GM19452 (cell line): ENCODE data around the gene PPIL3.

ENCODE experiments used
- ATAC-seq: cut with Tn5 transposase; IDR thresholded peaks from one replicate; pipeline ENCODE4 v1.9.1; 2021; ENCODE audit not compliant: unreplicated experiment

Gene PPIL3

DNA sequence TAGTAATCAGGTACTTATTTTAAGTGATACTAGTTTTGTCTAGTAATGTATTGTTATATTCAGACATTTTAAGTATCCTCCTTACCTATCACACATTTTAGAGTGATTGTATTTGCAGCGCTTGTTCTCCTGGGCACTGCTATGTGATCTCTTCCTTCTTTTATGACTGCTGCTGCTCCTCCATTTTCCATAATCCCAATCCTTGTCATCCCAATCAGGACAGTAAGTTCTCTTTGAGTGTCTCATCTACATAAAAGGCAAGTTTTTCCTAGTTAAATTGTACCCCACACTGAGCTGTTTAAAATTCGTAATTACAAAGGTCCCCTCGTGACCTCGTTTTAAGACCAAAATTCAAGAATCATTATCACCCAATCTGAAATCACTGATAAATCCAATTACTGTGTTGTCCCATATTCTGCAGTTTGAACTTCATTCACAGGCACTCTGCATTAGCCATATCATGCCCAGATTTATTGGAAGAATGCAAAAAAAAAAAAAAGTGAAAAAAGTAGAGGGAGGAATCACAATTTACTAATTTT is 27.2 kb downstream of the PPIL3 start:
- ATAC-seq, result no peak

DNA sequence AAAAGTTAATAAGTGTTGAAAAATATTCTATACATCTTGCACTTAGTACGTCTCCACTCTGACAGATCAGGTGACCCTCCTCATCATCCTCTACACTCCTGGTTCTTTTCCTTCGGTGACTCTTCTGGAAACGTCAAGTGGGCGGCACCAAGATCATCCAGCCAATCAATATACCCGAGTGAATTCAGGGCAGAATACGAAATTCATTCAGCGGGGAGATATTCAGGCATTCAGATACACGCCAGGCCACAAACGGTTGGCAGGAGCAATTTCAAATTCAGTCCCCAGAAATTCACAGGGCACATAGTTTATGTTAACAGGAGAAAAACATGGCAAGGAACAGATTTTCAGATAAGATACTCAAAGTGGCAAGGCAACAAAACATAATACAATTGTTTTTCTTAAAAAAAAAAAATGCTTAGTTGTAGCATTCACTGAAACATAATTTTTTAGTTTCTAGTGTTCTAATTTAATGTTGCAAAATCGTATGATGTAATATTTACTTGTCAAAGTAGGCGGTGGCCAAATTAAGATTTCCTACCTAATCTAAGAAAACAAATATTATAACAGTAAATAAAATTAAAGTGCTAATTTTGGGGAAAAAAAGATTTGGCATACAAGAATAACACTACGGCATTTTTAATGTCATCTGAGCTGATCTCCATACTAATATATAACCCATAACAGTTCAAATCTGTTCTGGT is 28.6 kb downstream of the PPIL3 start:
- no peak for ATAC-seq

DNA sequence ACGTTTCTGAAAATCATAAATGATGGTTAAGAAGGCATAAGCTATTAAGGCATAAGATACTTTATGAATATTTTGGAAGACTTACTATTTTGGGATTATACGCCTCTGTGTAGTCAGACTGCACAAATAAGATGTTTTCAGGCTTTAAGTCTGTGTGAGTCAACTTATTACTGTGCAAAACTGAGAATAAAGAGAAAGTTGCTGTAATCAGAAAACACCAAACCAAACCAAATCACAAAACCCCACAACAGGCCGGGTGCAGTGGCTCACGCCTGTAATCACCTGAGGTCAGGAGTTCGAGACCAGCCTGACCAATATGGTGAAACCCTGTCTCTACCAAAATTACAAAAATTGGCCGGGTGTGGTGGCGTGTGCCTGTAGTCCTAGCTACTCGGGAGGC is 32.1 kb downstream of the PPIL3 start:
- no peak for ATAC-seq

DNA sequence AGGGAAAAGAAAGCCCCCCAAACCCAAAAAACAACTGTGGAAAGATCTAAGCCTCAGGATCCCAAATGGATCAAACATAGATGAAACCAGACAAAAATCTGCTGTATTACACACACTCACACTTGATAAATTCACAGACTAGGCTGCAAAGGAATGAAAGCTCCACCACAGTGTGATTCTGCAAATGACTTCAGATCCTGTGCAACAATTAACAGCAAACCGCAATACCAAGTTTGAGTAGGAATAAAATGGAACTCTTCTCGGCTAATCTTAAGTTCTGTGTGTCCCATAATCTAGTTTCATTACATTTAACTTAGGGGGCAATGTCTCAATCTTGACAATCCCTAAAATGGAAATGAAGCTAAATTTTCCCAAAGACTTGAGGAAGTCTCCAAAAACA is 36.3 kb downstream of the PPIL3 start:
- ATAC-seq, result no peak

DNA sequence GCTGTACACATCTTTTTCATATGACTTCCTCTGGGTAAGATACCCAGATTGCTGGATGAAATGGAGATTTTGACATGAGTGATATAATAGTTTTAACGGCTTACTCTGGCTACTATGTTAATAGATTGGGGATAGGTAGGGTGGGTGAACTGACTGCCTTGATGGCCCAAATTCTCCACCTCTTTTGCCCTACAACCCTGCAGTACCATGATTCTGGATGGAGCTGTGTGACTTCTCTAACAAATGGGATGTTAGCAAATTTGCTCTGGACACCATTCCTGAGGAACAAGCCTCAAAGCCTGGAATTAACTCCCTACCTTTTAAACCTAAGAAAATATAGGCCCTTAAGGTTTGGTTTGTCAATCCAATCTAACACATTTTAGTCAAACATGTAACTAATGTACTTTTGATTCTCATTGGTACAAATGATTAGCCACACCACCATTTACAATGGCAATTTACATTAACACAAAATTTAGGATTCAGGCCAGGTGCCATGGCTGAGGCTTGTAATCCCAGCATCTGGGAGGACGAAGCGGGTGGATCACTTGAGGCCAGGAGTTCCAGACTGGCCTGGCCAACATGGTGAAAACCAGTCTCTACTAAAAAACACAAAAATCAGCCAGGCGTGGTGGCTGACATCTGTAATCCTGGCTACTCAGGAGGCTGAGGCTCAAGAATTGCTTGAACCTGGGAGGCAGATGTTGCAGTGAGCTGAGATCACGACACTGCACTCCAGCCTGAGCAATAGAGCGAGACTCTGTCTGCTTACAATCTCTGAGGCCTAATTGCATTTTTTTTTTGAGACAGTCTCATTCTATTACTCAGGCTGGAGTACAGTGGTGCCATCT is 37.3 kb downstream of the PPIL3 start:
- no peak for ATAC-seq

DNA sequence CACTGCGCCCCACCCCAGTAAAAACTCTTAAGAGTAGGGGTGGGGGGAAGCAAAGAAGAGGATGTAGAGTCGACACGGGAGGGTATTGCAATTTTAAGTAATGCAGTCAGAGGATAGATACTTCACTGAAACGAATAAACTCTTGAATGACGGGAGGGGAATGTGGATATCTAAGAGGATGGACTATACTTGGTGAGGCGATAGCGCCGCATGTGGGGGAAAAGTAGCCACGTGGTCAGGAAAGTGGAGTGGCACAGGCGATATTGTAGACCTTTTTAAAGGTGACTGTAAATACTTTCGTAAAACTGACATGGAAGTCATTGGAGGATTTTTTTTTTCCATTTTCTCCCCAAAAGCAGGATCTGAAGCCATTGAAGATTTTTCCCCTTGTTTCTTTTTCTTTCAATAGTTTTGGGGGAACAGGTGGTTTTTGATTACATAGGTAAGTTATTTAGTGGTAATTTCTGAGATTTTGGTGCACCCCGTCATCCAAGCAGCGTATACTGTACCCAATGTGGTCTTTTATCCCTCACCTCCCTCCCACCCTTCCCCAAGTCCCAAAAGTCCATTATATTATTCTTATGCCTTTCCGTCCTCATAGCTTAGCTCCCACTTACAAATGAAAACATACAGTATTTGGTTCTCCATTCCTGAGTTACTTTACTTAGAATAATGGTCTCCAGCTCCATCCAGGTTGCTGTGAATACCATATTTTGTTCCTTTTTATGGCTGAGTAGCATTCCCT is 38.2 kb downstream of the PPIL3 start:
- ATAC-seq, result no peak

DNA sequence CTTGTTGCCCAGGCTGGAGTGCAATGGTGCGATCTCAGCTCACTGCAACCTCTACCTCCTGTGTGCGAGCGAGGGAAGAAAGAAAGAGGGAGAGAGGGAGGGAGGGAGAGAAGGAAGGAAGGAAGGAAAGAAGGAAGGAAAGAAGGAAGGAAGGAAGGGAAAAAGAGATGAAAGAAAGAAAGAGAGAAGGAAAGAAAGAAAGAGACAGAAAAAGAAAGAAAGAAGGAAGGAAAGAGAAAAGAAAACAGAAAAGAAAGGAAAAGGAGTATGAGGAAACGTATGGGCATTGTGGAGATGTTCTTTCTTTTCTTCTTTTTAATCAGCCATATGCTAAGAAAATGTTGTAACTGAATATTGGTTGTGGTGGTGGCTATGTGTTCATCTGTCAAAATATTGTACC is 40.9 kb downstream of the PPIL3 start:
- ATAC-seq, result no peak

DNA sequence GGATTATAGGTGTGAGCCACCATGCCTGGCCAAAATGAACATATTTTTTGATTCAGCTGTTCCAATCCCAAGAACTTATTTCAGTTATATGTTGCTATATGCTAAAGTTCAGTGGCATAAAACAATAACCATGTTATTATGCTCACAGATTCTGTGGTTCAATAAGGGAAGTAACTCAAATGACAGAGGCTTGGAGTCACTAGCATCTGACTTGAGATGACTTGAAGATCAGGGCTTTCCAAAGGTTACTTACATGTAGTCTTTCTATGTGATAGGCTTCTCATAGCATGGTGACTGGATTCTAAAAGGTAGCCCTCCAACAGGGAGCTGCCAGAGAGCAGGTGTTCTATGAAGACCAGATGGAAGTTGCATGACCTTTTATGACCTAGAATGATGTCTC is 41.6 kb downstream of the PPIL3 start:
- no peak for ATAC-seq

DNA sequence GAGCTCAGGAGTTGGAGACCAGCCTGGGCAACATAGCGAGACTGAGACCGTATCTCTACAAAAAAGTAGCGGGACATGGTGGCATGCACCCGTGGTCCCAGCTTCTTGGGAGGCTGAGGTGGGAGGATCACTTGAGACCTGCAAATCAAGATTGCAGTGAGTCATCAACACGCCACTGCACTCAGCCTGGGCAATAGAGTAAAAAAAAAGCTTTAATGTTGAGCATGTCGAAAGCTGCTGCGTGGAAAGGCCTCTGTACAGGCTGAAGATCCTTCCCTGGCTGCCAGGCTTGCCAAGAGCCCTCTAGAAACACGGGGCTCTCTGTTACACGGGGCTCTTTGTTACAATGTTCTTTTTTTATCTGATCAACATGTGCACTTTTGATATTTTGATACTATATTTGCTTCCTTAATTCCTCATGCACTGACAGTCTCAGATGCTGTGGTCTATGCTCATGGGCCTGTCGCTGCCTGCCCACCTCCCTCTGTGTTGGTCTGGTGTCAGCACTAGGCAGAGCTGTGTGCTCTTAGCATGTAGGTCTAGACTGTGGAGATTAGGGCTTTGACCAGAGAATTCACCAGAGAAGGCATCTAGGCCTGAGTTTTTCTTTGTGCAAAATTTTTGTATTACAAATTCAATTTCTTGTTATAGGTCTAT is 43.1 kb downstream of the PPIL3 start:
- no peak for ATAC-seq

DNA sequence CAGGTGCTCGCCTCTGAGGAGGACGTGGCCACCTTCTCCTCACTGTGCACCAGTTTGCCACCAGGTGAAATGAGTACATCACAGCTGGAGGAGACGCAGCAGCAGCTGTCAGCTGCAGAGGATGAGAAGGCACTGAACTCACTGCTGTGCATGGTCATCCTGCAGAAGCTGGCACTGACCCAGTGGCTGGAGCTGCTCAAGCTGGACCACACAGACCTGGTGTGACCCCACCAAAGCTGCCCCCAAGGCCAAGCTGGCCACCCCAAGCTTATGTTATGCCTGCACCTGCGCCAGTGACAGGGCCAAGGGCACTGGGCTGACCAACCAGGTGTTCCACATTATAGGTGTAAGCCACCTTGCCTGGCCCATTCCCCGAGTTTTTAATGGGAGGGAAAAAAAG is 43.7 kb downstream of the PPIL3 start:
- no peak for ATAC-seq

DNA sequence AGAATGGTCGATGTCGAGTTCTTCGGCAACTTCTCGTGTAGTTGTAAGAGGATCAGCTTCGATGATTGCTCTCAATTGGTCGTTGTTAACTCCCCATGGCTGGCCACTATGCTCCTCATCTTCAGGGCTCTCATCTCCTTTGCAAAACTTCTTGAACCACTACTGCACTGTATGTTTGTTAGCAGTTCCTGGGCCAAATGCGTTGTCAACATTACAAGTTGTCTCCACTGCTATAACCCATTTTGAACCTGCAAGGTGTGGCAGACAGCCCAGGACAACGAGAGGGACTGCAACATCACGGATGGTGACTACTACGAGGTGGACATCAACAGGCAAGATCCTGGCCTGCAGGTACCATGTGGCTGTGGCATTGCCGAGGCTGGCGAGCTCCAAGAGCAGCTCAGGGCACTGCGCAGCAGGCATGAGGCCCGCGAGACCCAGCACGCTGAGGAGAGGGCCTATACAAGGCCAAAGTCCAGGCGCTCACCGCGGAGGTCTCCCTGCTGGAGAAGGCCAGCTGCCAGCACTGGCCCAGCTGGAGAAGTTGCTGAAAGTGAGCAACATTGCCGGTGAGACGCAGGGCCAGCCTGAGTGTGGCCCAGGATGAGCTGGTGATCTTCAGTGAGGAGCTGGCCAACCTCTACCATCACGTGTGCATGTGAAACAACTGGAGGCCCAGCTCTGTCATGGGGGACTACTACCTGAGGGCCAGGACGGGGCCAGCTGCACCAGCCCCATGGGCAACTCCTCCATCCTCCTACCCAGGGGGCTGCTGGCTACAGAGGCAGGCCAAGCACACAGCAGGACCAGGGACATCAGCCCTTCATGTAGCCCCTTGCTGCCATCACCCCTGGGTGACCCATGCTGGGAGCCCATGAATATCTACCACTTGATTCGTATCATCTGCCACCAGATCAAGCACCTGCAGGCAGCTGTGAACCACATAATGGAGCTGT is 44.6 kb downstream of the PPIL3 start:
- no peak for ATAC-seq

DNA sequence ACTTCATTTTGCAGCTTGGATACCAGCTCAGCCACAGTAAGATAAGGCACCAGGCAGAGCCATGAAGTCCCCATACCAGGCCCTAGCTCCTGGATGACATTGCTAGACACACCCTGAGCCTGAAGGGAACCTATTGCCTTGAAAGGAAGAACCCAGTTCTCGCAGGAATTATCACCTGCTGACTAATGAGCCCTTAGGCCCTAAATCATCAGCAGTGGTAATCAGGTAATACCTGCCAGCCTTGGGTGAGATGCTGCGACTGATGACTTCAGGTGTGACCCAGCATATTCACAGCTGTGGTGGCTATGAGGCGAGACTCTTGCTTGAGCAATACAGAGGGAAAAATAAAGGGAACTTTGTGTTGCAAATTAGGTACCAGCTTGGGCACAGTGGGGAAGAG is 49.4 kb downstream of the PPIL3 start:
- ATAC-seq, result no peak

DNA sequence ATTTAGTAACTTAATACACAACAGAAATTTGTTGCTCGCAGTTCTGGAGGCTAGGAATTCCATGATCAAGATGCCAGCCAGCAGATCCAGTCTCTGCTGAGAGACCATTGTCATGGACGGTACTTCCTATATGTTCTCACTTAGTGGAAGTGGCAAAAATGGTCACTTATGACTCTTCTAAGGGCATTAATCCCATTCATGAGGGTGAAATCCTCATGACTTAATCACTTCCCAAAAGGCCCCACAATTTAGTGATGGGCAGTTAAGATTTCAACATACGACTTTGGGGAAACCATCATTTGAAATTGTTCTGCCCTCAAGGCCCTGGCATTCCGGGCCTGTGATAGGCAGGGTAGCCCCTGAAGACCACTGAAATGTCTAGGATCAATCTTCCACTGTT is 54.2 kb downstream of the PPIL3 start:
- ATAC-seq, result no peak

DNA sequence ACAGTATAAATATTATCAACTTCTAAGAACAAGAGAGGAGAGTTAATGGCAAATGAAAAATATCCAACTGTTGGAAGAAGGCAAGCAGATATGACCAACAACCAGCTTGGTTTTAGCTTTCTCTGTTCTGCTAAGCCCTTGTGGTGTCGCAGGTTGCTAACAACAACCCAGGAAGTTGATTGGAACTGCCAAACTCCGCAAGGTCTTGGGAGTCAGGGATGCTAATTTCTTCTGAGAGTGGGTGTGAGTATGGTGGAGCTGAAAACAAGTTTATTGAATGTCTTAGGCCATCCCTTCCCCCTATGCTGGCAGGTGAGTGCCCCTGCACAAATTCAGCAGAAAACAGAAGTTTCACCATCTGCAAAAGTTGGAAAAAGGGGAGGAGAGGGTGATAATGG is 59.6 kb downstream of the PPIL3 start:
- ATAC-seq, result no peak

DNA sequence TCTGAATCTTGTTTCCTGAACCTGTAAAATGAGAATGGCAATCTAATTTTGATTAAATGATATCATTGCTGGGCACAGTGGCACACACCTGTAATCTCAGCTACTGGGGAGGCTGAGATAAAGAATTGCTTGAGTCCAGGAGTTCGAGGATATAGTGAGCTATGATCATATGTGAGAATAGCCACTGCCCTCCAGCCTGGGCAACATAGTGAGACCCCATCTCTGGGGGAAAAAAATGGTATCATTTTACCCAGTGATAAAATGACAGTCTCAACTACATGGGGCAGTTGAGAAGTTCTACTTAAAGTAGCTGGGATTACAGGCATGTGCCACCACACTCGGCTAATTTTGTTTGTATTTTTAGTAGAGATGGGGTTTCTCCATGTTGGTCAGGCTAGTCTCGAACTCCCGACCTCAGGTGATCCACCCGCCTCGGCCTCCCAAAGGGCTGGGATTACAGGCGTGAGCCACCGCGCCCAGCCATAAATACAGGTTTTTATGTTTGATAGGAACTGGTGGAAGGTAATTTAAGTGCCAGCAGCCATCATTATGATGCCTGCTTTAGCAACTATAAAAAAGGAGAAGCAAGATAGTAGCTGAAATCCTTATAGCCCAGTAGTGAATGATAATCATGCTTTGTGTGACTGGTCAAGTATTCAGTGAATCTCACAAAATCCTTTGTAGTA is 60.2 kb downstream of the PPIL3 start:
- ATAC-seq, result no peak

DNA sequence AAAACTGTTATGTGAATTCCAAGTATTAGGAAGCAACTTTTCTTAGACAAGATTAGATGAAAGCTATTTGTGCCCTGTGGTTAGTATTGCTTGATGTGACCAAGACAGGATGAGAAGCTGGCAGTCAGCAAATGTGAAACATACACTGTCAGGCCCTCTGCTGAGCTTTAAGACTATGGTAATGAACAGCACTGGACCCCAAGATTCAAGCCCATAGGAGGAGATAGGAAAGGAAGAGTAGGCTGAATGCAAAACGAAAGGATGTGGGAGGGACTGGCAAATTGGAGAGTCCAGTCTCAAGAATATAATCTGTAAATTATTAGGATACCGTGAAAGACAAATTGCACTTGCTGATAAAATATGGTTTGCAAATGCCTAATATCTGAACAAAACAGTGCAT is 60.8 kb downstream of the PPIL3 start:
- ATAC-seq, result no peak

DNA sequence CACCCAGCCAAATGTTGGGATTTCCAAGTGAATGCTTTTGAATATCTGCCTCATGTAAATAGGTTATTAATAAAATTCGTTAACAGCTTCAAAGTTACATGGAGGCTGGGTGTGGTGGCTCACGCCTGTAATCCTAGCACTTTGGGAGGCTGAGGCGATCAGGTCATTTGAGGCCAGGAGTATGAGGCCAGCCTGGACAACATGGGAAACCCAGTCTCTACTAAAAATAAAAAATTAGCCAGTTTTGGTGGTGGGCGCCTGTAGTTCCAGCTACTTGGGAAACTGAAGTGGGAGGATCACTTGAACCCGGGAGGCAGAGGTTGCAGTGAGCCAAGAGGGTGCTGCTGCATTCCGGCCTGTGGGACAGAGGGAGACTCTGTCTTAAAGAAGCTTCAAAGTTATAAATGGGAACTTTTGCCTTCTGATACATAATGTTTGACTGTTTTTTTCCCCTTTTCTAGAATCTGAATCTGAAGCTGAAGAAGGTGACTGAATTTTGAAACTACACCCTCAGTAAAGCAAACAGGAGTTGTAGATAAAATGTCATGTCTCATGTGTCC is 67.1 kb downstream of the PPIL3 start:
- ATAC-seq, result no peak
